Endothelial cell of umbilical vein (primary cell): ENCODE results near the gene DMAC2L. TPM values are rescaled to one million over a fixed set of nuclear protein-coding genes. Genes with fewer than 3 reads are reported as not detected.

ENCODE experiments used
- BruUV-seq: library from RNA; stranded (reverse); fragments of 400-500 nt; replicated peaks from 2 replicates; lab custom pipeline; 2021; lab: Mats Ljungman, UMichigan
- CTCF ChIA-PET: fragments of 300-600, 350-600 bp; sonication (Branson Sonifier 250); formaldehyde crosslinking; loops from one replicate; lab custom pipeline; 2021; ENCODE audit warnings: antibody characterized with exemption, inconsistent platforms; lab: Charles Lee
- POLR2A ChIA-PET: fragments of 300-600, 350-600 bp; sonication (Branson Sonifier 250); formaldehyde crosslinking; loops from one replicate; lab custom pipeline; 2021; ENCODE audit warnings: antibody characterized with exemption, inconsistent platforms; lab: Charles Lee
- DNase-seq: peaks from one replicate; pipeline ENCODE4 v3.0.0-alpha.2; 2011; ENCODE audit warnings: low read depth, low spot score
- FAIRE-seq: peaks from 2 replicates; lab custom pipeline; 2011; peaks lifted over from hg19 to GRCh38; lab: Jason Lieb, UNC
- H2AFZ ChIP-seq: 2 replicates; pipeline ENCODE4 v1.6.0; 2012; ENCODE audit warnings: low read depth, low read length, control low read depth, inconsistent platforms
- H3K27ac ChIP-seq: 2 replicates; pipeline ENCODE4 v1.5.1; 2011; ENCODE audit warnings: low read depth, mild to moderate bottlenecking, control low read depth, low read length, moderate library complexity; ENCODE audit not compliant: insufficient read depth
- H3K27me3 ChIP-seq, 2 experiments: 2 replicates each; pipeline versions ENCODE4 v1.6.0 to v1.6.1; 2011; ENCODE audit warnings: low read length in 2 of 2, mixed read lengths in 1 of 2; ENCODE audit not compliant: control insufficient read depth in 2 of 2, insufficient read depth in 2 of 2
- H3K36me3 ChIP-seq, 2 experiments: 2 replicates in 1 of 2; 3 replicates in 1 of 2; pipeline ENCODE4 v1.5.1; 2011; ENCODE audit warnings: low read length in 2 of 2, mild to moderate bottlenecking in 1 of 2, moderate library complexity in 1 of 2; ENCODE audit not compliant: control insufficient read depth in 2 of 2, insufficient read depth in 2 of 2; ENCODE audit errors: extremely low read depth in 1 of 2
- H3K4me1 ChIP-seq: 3 replicates; pipeline ENCODE4 v1.5.1; 2011; ENCODE audit warnings: mild to moderate bottlenecking, low read length; ENCODE audit not compliant: control insufficient read depth, insufficient read depth; ENCODE audit errors: extremely low read depth
- H3K4me2 ChIP-seq: 2 replicates; pipeline ENCODE4 v1.6.1; 2011; ENCODE audit warnings: low read length, control low read depth, mixed read lengths; ENCODE audit not compliant: insufficient read depth
- H3K4me3 ChIP-seq, 3 experiments: fragments of 200-600 bp in 1 of 3; sonication (generic), shearing (Covaris generic) in 1 of 3; replicated peaks in 1 of 3; 2 replicates each; pipeline ENCODE4 v1.5.1; 2011 to 2016; ENCODE audit warnings: control low read depth in 3 of 3, low read length in 3 of 3, mild to moderate bottlenecking in 2 of 3, inconsistent platforms in 1 of 3, low read depth in 1 of 3, moderate library complexity in 1 of 3; ENCODE audit not compliant: insufficient read depth in 1 of 3
- H3K79me2 ChIP-seq: 2 replicates; pipeline ENCODE4 v1.6.0; 2012; ENCODE audit warnings: low read length, inconsistent platforms; ENCODE audit not compliant: control insufficient read depth, insufficient read depth
- H3K9ac ChIP-seq: replicated peaks from 2 replicates; pipeline ENCODE3; 2011; ENCODE audit warnings: low read length, control low read depth; ENCODE audit not compliant: insufficient read depth; ENCODE audit errors: extremely low read depth
- H3K9me1 ChIP-seq: replicated peaks from 3 replicates; pipeline ENCODE4 v1.6.0; 2011; ENCODE audit warnings: mild to moderate bottlenecking, low read length; ENCODE audit not compliant: control insufficient read depth, insufficient read depth; ENCODE audit errors: extremely low read depth
- H3K9me3 ChIP-seq: replicated peaks from 2 replicates; pipeline ENCODE4 v1.5.1; 2012; ENCODE audit warnings: low read length, inconsistent platforms; ENCODE audit not compliant: control insufficient read depth, insufficient read depth
- H4K20me1 ChIP-seq: replicated peaks from 2 replicates; pipeline ENCODE3; 2011; ENCODE audit warnings: mild to moderate bottlenecking, low read length; ENCODE audit not compliant: control insufficient read depth, insufficient read depth; ENCODE audit errors: extremely low read depth
- EZH2 ChIP-seq: IDR thresholded peaks from 2 replicates; pipeline ENCODE4 v1.6.1; 2012; ENCODE audit warnings: borderline replicate concordance, low read depth, mild to moderate bottlenecking, moderate library complexity, low read length, inconsistent platforms; ENCODE audit not compliant: severe bottlenecking
- FOS ChIP-seq: IDR thresholded peaks from 2 replicates; pipeline ENCODE4 v1.6.1; 2011; ENCODE audit warnings: mild to moderate bottlenecking, low read length, moderate library complexity, borderline replicate concordance; ENCODE audit not compliant: insufficient read depth
- GATA2 ChIP-seq: IDR thresholded peaks from 2 replicates; pipeline ENCODE4 v1.7.0; 2011; ENCODE audit warnings: low read depth, mild to moderate bottlenecking, moderate library complexity, mixed read lengths, low read length; ENCODE audit not compliant: insufficient read length, insufficient read depth
- JUN ChIP-seq: IDR thresholded peaks from 2 replicates; pipeline ENCODE4 v1.6.1; 2011; ENCODE audit warnings: borderline replicate concordance, low read depth; ENCODE audit not compliant: insufficient read length, insufficient read depth
- MAX ChIP-seq: IDR thresholded peaks from 2 replicates; pipeline ENCODE4 v1.6.1; 2011; ENCODE audit not compliant: insufficient read depth, insufficient read length
- MYC ChIP-seq: IDR thresholded peaks from one replicate; pipeline ENCODE4 v1.6.1; 2011; ENCODE audit warnings: mild to moderate bottlenecking, low read depth, low read length
- POLR2A ChIP-seq: IDR thresholded peaks from 2 replicates; pipeline ENCODE4 v1.6.1; 2012; ENCODE audit warnings: low read depth, mild to moderate bottlenecking, control low read depth, low read length
- POLR2AphosphoS5 ChIP-seq: IDR thresholded peaks from 2 replicates; pipeline ENCODE4 v1.6.1; 2012; ENCODE audit warnings: low read depth, mild to moderate bottlenecking, control low read depth, low read length, moderate library complexity; ENCODE audit not compliant: insufficient read depth
- dilution Hi-C: fragments of 300-500 bp; cut with MboI; formaldehyde crosslinking; loops from one replicate; pipeline ENCODE4 v1.15.0; 2019; ENCODE audit warnings: low sequenced_read_pairs; ENCODE audit not compliant: extremely low pct_ligation_motif_present
- intact Hi-C: fragments of 100-400 bp; cut with micrococcal nuclease; formaldehyde crosslinking; loops from one replicate; pipeline ENCODE4 v1.10.0; 2022
- polyA plus RNA-seq, 4 experiments: library from polyadenylated mRNA; depleted of rRNA in 3 of 4; stranded (reverse) in 3 of 4; unstranded in 1 of 4; fragments of >200 nt; gene quantifications; 2 replicates each; pipeline versions ENCODE4 v1.2.1 to v1.2.3, GENCODE V29; 2011 to 2012; ENCODE audit warnings: missing spikeins in 1 of 4
- total RNA-seq: library from RNA; stranded (reverse); gene quantifications from 2 replicates; pipeline ENCODE4 v1.2.3, GENCODE V29; 2021
- TF ChIP-seq, protein P1 (sequence below), 2 donors: IDR thresholded peaks; 1 replicate in 1 of 2; 2 replicates in 1 of 2; pipeline ENCODE4 v1.5.1; 2011; ENCODE audit warnings: low read length in 2 of 2, mild to moderate bottlenecking in 2 of 2, moderate library complexity in 2 of 2, control low read depth in 1 of 2, inconsistent platforms in 1 of 2, low read depth in 1 of 2; ENCODE audit not compliant: insufficient read depth in 1 of 2; ENCODE audit errors: extremely low read depth in 1 of 2

Gene DMAC2L
- total and polyA plus RNA-seq, 2 donors (not counting 3 experiments of a cell fraction or from before 2014, with no cell fraction given) = 13.9 to 19.2 TPM

DNA sequence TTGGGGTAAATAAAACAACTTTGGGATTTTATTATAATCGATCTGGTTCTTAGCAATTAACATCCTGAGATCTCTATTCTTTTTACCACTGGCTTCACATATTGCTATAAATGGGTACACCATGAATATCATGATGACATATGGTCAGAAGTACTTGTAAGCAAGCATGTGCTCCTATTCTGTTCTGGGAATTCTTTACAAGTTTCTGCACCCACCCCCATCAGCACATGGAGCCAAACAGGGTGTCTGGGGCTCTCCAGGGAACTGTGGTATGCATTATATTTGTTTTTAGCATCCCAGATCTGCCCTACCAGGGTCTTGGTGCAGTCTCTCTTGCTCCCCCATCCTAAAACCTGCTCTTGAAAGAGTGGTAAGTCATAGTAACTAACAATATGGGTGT, 31.3 kb downstream of the DMAC2L start:
- no peak overlapping the region for H2AFZ ChIP-seq
- no peaks in the 10 kb centered on the region for H3K27me3 ChIP-seq
- no peak for DNase-seq
- H3K27ac ChIP-seq = no peak overlapping the region
- no peaks in the 10 kb centered on the region for H3K9me3 ChIP-seq
- no peaks in the 10 kb centered on the region for H3K9me1 ChIP-seq
- H3K4me2 ChIP-seq = no peak overlapping the region
- no peak for FAIRE-seq
- H3K4me1 ChIP-seq = peaks cover 27% of the 10 kb centered on the region
- TF ChIP-seq, protein P1, sequence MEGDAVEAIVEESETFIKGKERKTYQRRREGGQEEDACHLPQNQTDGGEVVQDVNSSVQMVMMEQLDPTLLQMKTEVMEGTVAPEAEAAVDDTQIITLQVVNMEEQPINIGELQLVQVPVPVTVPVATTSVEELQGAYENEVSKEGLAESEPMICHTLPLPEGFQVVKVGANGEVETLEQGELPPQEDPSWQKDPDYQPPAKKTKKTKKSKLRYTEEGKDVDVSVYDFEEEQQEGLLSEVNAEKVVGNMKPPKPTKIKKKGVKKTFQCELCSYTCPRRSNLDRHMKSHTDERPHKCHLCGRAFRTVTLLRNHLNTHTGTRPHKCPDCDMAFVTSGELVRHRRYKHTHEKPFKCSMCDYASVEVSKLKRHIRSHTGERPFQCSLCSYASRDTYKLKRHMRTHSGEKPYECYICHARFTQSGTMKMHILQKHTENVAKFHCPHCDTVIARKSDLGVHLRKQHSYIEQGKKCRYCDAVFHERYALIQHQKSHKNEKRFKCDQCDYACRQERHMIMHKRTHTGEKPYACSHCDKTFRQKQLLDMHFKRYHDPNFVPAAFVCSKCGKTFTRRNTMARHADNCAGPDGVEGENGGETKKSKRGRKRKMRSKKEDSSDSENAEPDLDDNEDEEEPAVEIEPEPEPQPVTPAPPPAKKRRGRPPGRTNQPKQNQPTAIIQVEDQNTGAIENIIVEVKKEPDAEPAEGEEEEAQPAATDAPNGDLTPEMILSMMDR (IDR thresholded peaks at IDR 0.05; ENCODE audit: extremely low read depth in 1 of 2, insufficient read depth in 1 of 2, low read depth in 1 of 2, low read length in 2 of 2) = no peak
- TF ChIP-seq MAX = no peak
- TF ChIP-seq POLR2AphosphoS5 = no peak
- TF ChIP-seq POLR2A = no peak
- no peak for TF ChIP-seq EZH2
- TF ChIP-seq JUN = no peak
- no peak for TF ChIP-seq MYC
- TF ChIP-seq FOS = no peak
- no peak for TF ChIP-seq GATA2
- H4K20me1 ChIP-seq = no peaks in the 10 kb centered on the region
- H3K36me3 ChIP-seq = no peaks in the 10 kb centered on the region
- ChIA-PET CTCF (interaction anchor here (0.8 to 2.5 kb wide), 3 partner anchors 22 to 189 kb away, joined by 4 to 12 read pairs (median 7); partner anchors contain the start of gene MAP4K5), POLR2A (no interaction called here)
- no TSS peak for BruUV-seq
- H3K9ac ChIP-seq = no peak overlapping the region
- H3K4me3 ChIP-seq = no peak overlapping the region
- H3K79me2 ChIP-seq = no peaks in the 10 kb centered on the region
- intact Hi-C loops (no loop called here), dilution Hi-C loops (no loop called here)
